DLD1 (cell line): ENCODE data around the gene MRPL27.

Source experiments
- in situ Hi-C: cut with HindIII; loops from 2 replicates; pipeline ENCODE4 v1.10.0; 2017; ENCODE audit warnings: low sequenced_read_pairs

Gene MRPL27

DNA sequence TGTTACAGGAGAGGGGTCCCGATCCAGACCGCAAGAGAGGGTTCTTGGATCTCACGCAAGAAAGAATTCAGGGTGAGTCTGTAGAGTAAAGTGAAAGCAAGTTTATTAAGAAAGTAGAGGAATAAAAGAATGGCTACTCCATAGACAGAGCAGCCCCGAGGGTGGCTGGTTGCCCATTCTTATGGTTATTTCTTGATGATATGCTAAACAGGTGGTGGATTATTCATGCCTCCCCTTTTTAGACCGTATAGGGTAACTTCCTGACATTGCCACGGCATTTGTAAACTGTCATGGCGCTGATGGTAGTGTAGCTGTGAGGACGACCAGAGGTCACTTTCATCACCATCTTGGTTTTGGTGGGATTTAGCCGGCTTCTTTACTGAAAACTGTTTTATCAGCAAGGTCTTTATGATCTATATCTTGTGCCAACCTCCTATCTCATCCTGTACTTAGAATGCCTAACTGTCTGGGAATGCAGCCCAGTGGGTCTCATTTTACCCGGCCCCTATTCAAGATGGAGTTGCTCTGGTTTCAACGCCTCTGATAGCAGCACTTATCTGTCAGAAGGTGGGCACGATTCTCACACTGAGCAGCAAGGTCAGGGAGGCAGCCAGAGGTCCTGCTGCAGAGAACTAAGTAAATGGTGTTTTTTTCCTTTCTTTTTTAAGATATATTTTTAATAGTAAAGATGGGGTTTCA, 53.5 kb downstream of the MRPL27 start:
- in situ Hi-C loops = no loop called here

DNA sequence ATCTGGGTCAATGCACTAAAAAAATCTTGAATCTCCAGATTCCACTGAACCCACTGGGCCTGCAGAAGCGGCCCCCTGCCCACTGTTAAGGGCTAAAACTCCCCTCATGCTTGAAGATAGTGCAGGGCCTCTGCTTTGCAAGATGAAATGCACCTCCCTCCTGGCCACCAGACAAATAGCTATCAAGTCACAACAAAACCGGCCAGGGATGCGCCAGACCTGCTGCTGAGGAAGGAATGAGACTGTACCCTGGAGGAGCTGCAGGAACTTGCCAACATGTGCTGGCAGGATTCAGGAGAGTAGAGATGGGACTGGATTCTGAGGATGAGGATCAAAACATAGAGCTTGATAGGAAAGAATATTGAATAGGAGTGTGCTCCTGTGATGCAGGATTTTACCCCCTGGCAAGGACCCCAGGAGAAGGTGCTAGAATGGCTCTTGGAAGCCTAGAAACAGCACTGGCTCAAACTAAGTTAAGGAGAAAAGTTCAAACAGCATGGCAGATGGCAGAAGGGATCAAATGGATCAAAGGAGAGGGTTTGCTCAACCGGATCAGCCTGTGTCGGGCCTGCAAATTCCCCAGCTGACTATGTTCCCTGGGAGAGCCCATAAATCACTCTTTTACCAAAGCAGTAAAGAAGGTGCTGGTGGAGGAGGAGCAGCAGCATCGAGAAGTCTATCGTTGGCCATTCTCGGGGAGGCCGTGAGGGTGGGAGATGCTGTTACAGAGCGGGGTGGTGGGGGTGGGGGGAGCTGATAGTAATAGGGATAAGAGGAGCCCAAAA, 54.3 kb downstream of the MRPL27 start:
- in situ Hi-C loops = no loop called here
